HL-60 (cell line): ENCODE results near the gene TMPRSS2.

Experiments
- DNase-seq, 2 experiments: peaks; one replicate each; pipeline ENCODE4 v3.0.0-alpha.2; 2010 to 2020; ENCODE audit warnings: low read depth in 1 of 2, low spot score in 1 of 2
- H3K27ac ChIP-seq: fragments of 250-450 bp; sonication (Bioruptor Pico); replicated peaks from 2 replicates; pipeline ENCODE4 v1.5.1; 2020; ENCODE audit warnings: mild to moderate bottlenecking, moderate library complexity
- H3K27me3 ChIP-seq: fragments of 250-450 bp; sonication (Bioruptor Pico); 2 replicates; pipeline ENCODE4 v1.5.1; 2021; ENCODE audit warnings: mild to moderate bottlenecking, moderate library complexity; ENCODE audit not compliant: insufficient read depth, poor library complexity, severe bottlenecking
- H3K4me3 ChIP-seq: replicated peaks from 2 replicates; pipeline ENCODE4 v1.5.1; 2011; ENCODE audit warnings: mild to moderate bottlenecking, control low read depth, low read length; ENCODE audit not compliant: insufficient read depth
- GABPA ChIP-seq: IDR thresholded peaks from 2 replicates; pipeline ENCODE4 v1.6.1; 2012; ENCODE audit warnings: low read depth
- POLR2AphosphoS5 ChIP-seq: IDR thresholded peaks from 2 replicates; pipeline ENCODE4 v1.6.1; 2012; ENCODE audit warnings: low read depth
- REST ChIP-seq: IDR thresholded peaks from 2 replicates; pipeline ENCODE4 v1.6.1; 2012; ENCODE audit warnings: low read depth; ENCODE audit not compliant: insufficient replicate concordance
- SPI1 ChIP-seq: IDR thresholded peaks from 2 replicates; pipeline ENCODE4 v1.6.1; 2012; ENCODE audit warnings: low read depth, mild to moderate bottlenecking, borderline replicate concordance
- TF ChIP-seq, protein P1 (sequence below): IDR thresholded peaks from one replicate; pipeline ENCODE4 v1.5.1; 2011; ENCODE audit warnings: low read length, control low read depth, inconsistent platforms; ENCODE audit not compliant: insufficient read depth

The TMPRSS2 gene

GRCh38 chr21:41431788-41432548 is 76.0 kb downstream of the TMPRSS2 start:
- DNase-seq, result no peak
- Histone ChIP-seq H3K27me3 (peaks cover 2% of the 10 kb centered on the region), H3K4me3 (no peak overlapping the region), H3K27ac (no peak overlapping the region)
- TF ChIP-seq POLR2AphosphoS5, result no peak
- no peak for TF ChIP-seq SPI1
- TF ChIP-seq, protein P1, sequence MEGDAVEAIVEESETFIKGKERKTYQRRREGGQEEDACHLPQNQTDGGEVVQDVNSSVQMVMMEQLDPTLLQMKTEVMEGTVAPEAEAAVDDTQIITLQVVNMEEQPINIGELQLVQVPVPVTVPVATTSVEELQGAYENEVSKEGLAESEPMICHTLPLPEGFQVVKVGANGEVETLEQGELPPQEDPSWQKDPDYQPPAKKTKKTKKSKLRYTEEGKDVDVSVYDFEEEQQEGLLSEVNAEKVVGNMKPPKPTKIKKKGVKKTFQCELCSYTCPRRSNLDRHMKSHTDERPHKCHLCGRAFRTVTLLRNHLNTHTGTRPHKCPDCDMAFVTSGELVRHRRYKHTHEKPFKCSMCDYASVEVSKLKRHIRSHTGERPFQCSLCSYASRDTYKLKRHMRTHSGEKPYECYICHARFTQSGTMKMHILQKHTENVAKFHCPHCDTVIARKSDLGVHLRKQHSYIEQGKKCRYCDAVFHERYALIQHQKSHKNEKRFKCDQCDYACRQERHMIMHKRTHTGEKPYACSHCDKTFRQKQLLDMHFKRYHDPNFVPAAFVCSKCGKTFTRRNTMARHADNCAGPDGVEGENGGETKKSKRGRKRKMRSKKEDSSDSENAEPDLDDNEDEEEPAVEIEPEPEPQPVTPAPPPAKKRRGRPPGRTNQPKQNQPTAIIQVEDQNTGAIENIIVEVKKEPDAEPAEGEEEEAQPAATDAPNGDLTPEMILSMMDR, result no peak
- TF ChIP-seq REST, result no peak
- TF ChIP-seq GABPA, result no peak

GRCh38 chr21:41429925-41430491 is 78.0 kb downstream of the TMPRSS2 start:
- no peak for TF ChIP-seq POLR2AphosphoS5
- no peak for TF ChIP-seq SPI1
- no peak for TF ChIP-seq GABPA
- TF ChIP-seq, protein P1, result no peak
- TF ChIP-seq REST, result no peak
- H3K27me3 ChIP-seq, result peaks cover 11% of the 10 kb centered on the region
- no peak overlapping the region for H3K4me3 ChIP-seq
- H3K27ac ChIP-seq, result no peak overlapping the region
- no peak for DNase-seq

GRCh38 chr21:41429305-41429704 is 78.7 kb downstream of the TMPRSS2 start:
- peaks cover 11% of the 10 kb centered on the region for H3K27me3 ChIP-seq

More at GRCh38 chr21:41429305-41429704, 78.7 kb downstream of the TMPRSS2 start:
- Histone ChIP-seq H3K4me3 (no peak overlapping the region), H3K27ac (no peak overlapping the region)
- TF ChIP-seq GABPA, result no peak
- no peak for TF ChIP-seq SPI1
- no peak for TF ChIP-seq POLR2AphosphoS5
- TF ChIP-seq, protein P1, result no peak
- TF ChIP-seq REST, result no peak
- DNase-seq, result no peak
